ENCODE data around the gene TEX26.

DNA sequence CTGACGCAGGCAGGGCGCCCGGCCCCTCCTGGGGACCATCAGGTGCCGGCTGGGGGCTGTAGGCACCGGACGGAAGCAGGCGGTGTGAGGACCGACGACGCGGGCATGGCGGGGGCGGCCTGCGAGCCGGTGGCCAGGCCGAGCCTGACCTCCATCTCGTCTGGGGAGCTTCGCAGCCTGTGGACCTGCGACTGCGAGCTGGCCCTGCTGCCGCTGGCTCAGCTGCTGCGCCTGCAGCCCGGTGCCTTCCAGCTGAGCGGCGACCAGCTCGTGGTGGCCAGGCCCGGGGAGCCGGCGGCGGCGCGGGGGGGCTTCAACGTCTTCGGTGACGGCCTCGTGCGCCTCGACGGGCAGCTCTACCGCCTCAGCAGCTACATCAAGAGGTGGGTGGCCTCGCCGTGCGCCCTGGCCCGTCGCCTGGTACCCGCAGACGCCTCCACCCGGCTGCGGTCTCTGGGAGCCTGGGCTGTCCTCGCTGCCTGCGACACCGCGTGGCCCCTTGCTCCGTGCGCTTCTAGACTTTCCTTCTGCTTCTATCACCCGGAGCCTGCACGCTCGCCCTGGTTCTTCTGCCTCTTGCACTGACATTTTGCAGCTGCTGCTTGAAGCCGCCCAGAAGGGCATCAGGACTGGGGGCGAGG lies 25.9 kb upstream of the TEX26 start:
- TF ChIP-seq, protein P1, sequence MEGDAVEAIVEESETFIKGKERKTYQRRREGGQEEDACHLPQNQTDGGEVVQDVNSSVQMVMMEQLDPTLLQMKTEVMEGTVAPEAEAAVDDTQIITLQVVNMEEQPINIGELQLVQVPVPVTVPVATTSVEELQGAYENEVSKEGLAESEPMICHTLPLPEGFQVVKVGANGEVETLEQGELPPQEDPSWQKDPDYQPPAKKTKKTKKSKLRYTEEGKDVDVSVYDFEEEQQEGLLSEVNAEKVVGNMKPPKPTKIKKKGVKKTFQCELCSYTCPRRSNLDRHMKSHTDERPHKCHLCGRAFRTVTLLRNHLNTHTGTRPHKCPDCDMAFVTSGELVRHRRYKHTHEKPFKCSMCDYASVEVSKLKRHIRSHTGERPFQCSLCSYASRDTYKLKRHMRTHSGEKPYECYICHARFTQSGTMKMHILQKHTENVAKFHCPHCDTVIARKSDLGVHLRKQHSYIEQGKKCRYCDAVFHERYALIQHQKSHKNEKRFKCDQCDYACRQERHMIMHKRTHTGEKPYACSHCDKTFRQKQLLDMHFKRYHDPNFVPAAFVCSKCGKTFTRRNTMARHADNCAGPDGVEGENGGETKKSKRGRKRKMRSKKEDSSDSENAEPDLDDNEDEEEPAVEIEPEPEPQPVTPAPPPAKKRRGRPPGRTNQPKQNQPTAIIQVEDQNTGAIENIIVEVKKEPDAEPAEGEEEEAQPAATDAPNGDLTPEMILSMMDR (IDR thresholded peaks at IDR 0.05 in 4 of 5, conservative IDR thresholded peaks at IDR 0.05 in 1 of 5) = no peak
- TF ChIP-seq POLR2A (IDR thresholded peaks at IDR 0.05) = no peak
